NK-92 (cell line): ENCODE results near the gene RPS6KL1.

Source experiments
- DNase-seq: peaks from one replicate; lab custom pipeline; 2025; ENCODE audit not compliant: unreplicated experiment; lab: John Stamatoyannopoulos, UW

Gene RPS6KL1

GRCh38 chr14:74888164-74889158 lies 34.6 kb downstream of the RPS6KL1 start:
- no peak for DNase-seq

GRCh38 chr14:74886001-74886400 lies 37.1 kb downstream of the RPS6KL1 start:
- DNase-seq: no peak

- no peak for DNase-seq
Measured at GRCh38 chr14:74882103-74882920, 40.7 kb downstream of the RPS6KL1 start.

GRCh38 chr14:74881431-74882102 lies 41.5 kb downstream of the RPS6KL1 start, which contains the start of gene DLST:
Gene DLST, plus strand, starts transcription at chr14:74881916. Its CDS starts 38 bp downstream, at chr14:74881954.
- DNase-seq: peak; percentile 32

GRCh38 chr14:74879427-74880182 lies 43.5 kb downstream of the RPS6KL1 start:
- no peak for DNase-seq

- no peak for DNase-seq
Measured at GRCh38 chr14:74875941-74876913, 46.8 kb downstream of the RPS6KL1 start, which contains the start of gene PROX2. Gene PROX2, minus strand, starts transcription at chr14:74876145. Its CDS starts 12,311 bp downstream, at chr14:74863834.

- no peak for DNase-seq
Measured at GRCh38 chr14:74875204-74875603, 47.9 kb downstream of the RPS6KL1 start.

GRCh38 chr14:74871819-74872218 lies 51.2 kb downstream of the RPS6KL1 start:
- no peak for DNase-seq

- no peak for DNase-seq
Measured at GRCh38 chr14:74868739-74869138, 54.3 kb downstream of the RPS6KL1 start.

- no peak for DNase-seq
Measured at GRCh38 chr14:74867673-74868072, 55.4 kb downstream of the RPS6KL1 start.

GRCh38 chr14:74866708-74867389 lies 56.2 kb downstream of the RPS6KL1 start:
- no peak for DNase-seq

GRCh38 chr14:74865156-74865555 lies 57.9 kb downstream of the RPS6KL1 start:
- no peak for DNase-seq

- DNase-seq: no peak
Measured at GRCh38 chr14:74864198-74864597, 58.9 kb downstream of the RPS6KL1 start.

GRCh38 chr14:74863274-74863673 lies 59.8 kb downstream of the RPS6KL1 start:
- no peak for DNase-seq

- DNase-seq: no peak
Measured at GRCh38 chr14:74861734-74862090, 61.3 kb downstream of the RPS6KL1 start.

- DNase-seq: peak; percentile 48
Measured at GRCh38 chr14:74860899-74861733, 61.9 kb downstream of the RPS6KL1 start.

- DNase-seq: no peak
Measured at GRCh38 chr14:74859757-74860552, 63.1 kb downstream of the RPS6KL1 start.
